H9 (cell line): ENCODE results near the gene CD3D. TPM values are rescaled to one million over a fixed set of nuclear protein-coding genes. Genes with fewer than 3 reads are reported as not detected.

Source experiments
- DNase-seq: peaks from one replicate; pipeline ENCODE4 v3.0.0-alpha.2; 2017
- H2AFZ ChIP-seq: one replicate; pipeline ENCODE4 v1.6.1; 2013; ENCODE audit warnings: mild to moderate bottlenecking, low read length, control low read depth, moderate library complexity
- H2AK5ac ChIP-seq: 2 replicates; pipeline ENCODE4 v1.6.1; 2013; ENCODE audit warnings: low read length, control low read depth, mixed read lengths; ENCODE audit not compliant: insufficient read length
- H2BK120ac ChIP-seq: one replicate; pipeline ENCODE4 v1.6.1; 2013; ENCODE audit warnings: low read depth, mild to moderate bottlenecking, low read length, control low read depth, inconsistent platforms; ENCODE audit not compliant: poor library complexity, severe bottlenecking
- H2BK12ac ChIP-seq: 2 replicates; pipeline ENCODE4 v1.6.1; 2013; ENCODE audit warnings: low read length, control low read depth, mixed read lengths, low read depth; ENCODE audit not compliant: insufficient read length
- H2BK15ac ChIP-seq: 2 replicates; pipeline ENCODE4 v1.6.1; 2013; ENCODE audit warnings: low read depth, low read length, control low read depth
- H2BK20ac ChIP-seq: one replicate; pipeline ENCODE4 v1.6.1; 2013; ENCODE audit warnings: low read depth, mild to moderate bottlenecking, low read length, control low read depth, inconsistent platforms; ENCODE audit not compliant: poor library complexity, severe bottlenecking
- H2BK5ac ChIP-seq: 2 replicates; pipeline ENCODE4 v1.6.1; 2013; ENCODE audit warnings: low read length, control low read depth, mixed read lengths; ENCODE audit not compliant: insufficient read length
- H3K14ac ChIP-seq: 2 replicates; pipeline ENCODE4 v1.6.1; 2013; ENCODE audit warnings: low read length, control low read depth; ENCODE audit not compliant: insufficient read depth
- H3K18ac ChIP-seq: 2 replicates; pipeline ENCODE4 v1.6.1; 2013; ENCODE audit warnings: low read depth, mild to moderate bottlenecking, mixed read lengths, low read length, control low read depth; ENCODE audit not compliant: insufficient read length
- H3K23ac ChIP-seq: 2 replicates; pipeline ENCODE4 v1.6.1; 2013; ENCODE audit warnings: low read length, control low read depth, mixed read lengths, low read depth; ENCODE audit not compliant: insufficient read length
- H3K23me2 ChIP-seq: 2 replicates; pipeline ENCODE4 v1.6.1; 2013; ENCODE audit warnings: low read depth, mild to moderate bottlenecking, mixed read lengths, low read length, control low read depth; ENCODE audit not compliant: insufficient read length, poor library complexity, severe bottlenecking
- H3K27ac ChIP-seq: 2 replicates; pipeline ENCODE4 v1.5.1; 2013; ENCODE audit warnings: low read length, control low read depth, mixed read lengths, low read depth; ENCODE audit not compliant: insufficient read length
- H3K27me3 ChIP-seq: 2 replicates; pipeline ENCODE4 v1.6.1; 2013; ENCODE audit warnings: low read length, control low read depth, inconsistent platforms; ENCODE audit not compliant: insufficient read depth
- H3K4ac ChIP-seq: 2 replicates; pipeline ENCODE4 v1.6.1; 2013; ENCODE audit warnings: low read depth, mild to moderate bottlenecking, control low read depth, inconsistent platforms, low read length, moderate library complexity
- H3K4me1 ChIP-seq: 2 replicates; pipeline ENCODE4 v1.6.1; 2013; ENCODE audit warnings: low read length, control low read depth, inconsistent platforms; ENCODE audit not compliant: insufficient read depth
- H3K4me2 ChIP-seq: 2 replicates; pipeline ENCODE4 v1.6.1; 2013; ENCODE audit warnings: low read length, control low read depth, mixed read lengths; ENCODE audit not compliant: insufficient read length, insufficient read depth
- H3K56ac ChIP-seq: 2 replicates; pipeline ENCODE4 v1.6.1; 2013; ENCODE audit warnings: low read depth, mild to moderate bottlenecking, mixed read lengths, low read length, control low read depth; ENCODE audit not compliant: insufficient read length
- H3K79me1 ChIP-seq: 2 replicates; pipeline ENCODE4 v1.6.1; 2013; ENCODE audit warnings: low read depth, mild to moderate bottlenecking, moderate library complexity, low read length, control low read depth, inconsistent platforms; ENCODE audit not compliant: insufficient read depth, poor library complexity, severe bottlenecking
- H3K79me2 ChIP-seq: 2 replicates; pipeline ENCODE4 v1.6.1; 2013; ENCODE audit warnings: low read length, control low read depth, inconsistent platforms; ENCODE audit not compliant: insufficient read depth
- H3K9ac ChIP-seq: 2 replicates; pipeline ENCODE4 v1.6.1; 2013; ENCODE audit warnings: low read length, control low read depth, mixed read lengths; ENCODE audit not compliant: insufficient read length; ENCODE audit errors: extremely low read depth
- H3K9me3 ChIP-seq: one replicate; pipeline ENCODE4 v1.6.1; 2013; ENCODE audit warnings: low read depth, low read length, inconsistent platforms; ENCODE audit not compliant: control insufficient read depth
- H3T11ph ChIP-seq: one replicate; pipeline ENCODE4 v1.6.1; 2013; ENCODE audit warnings: mild to moderate bottlenecking, low read length, control low read depth, inconsistent platforms
- H4K20me1 ChIP-seq: one replicate; pipeline ENCODE4 v1.6.1; 2013; ENCODE audit not compliant: control insufficient read depth, insufficient read length, insufficient read depth
- H4K5ac ChIP-seq: 2 replicates; pipeline ENCODE4 v1.6.1; 2013; ENCODE audit warnings: low read depth, mild to moderate bottlenecking, mixed read lengths, low read length, control low read depth; ENCODE audit not compliant: insufficient read length
- H4K8ac ChIP-seq: replicated peaks from 2 replicates; pipeline ENCODE4 v1.6.1; 2013; ENCODE audit warnings: low read length, control low read depth, mixed read lengths, low read depth; ENCODE audit not compliant: insufficient read length
- H4K91ac ChIP-seq: 2 replicates; pipeline ENCODE4 v1.6.1; 2013; ENCODE audit warnings: low read depth, mild to moderate bottlenecking, moderate library complexity, mixed read lengths, low read length, control low read depth; ENCODE audit not compliant: insufficient read length
- H3K27ac Mint-ChIP-seq, 3 experiments: 2 replicates in 2 of 3; 3 replicates in 1 of 3; pipeline ENCODE4 v1.8.0; 2020 to 2021; ENCODE audit warnings: mixed read lengths in 3 of 3, mild to moderate bottlenecking in 1 of 3, moderate library complexity in 1 of 3
- H3K27me3 Mint-ChIP-seq: 2 replicates; pipeline ENCODE4 v1.8.0; 2021; ENCODE audit warnings: low read depth, mild to moderate bottlenecking, moderate library complexity, mixed read lengths
- H3K36me3 Mint-ChIP-seq, 3 experiments: 2 replicates in 2 of 3; 3 replicates in 1 of 3; pipeline ENCODE4 v1.8.0; 2020 to 2021; ENCODE audit warnings: low read depth in 3 of 3, mixed read lengths in 3 of 3; ENCODE audit not compliant: insufficient read depth in 1 of 3
- H3K4me1 Mint-ChIP-seq, 2 experiments: 2 replicates each; pipeline ENCODE4 v1.8.0; 2020; ENCODE audit warnings: mixed read lengths in 2 of 2
- H3K4me3 Mint-ChIP-seq, 2 experiments: 2 replicates in 1 of 2; 3 replicates in 1 of 2; pipeline ENCODE4 v1.8.0; 2020 to 2021; ENCODE audit warnings: mild to moderate bottlenecking in 2 of 2, mixed read lengths in 2 of 2, moderate library complexity in 1 of 2
- H3K9me3 Mint-ChIP-seq, 2 experiments: 2 replicates in 1 of 2; 3 replicates in 1 of 2; pipeline ENCODE4 v1.8.0; 2020; ENCODE audit warnings: mild to moderate bottlenecking in 2 of 2, mixed read lengths in 2 of 2, moderate library complexity in 1 of 2
- WGBS: extraction: QIAGEN DNeasy Blood & Tissue Kit; methylation state at CpG from one replicate; pipeline ENCODE4 v1.1.7; 2013; ENCODE audit warnings: missing lambda C conversion rate, low lambda C conversion rate, mixed read lengths; ENCODE audit not compliant: insufficient read length; ENCODE audit errors: extremely low coverage; 5-methylcytosine and 5-hydroxymethylcytosine counted together
- total RNA-seq: library from RNA; stranded (reverse); gene quantifications from 2 replicates; pipeline ENCODE4 v1.2.1, GENCODE V29; 2021
- TF ChIP-seq, protein P1 (sequence below): fragments of 200-600 bp; sonication (generic); conservative IDR thresholded peaks from 3 replicates; pipeline ENCODE4 v1.8.0; 2021; ENCODE audit warnings: antibody characterized with exemption, mild to moderate bottlenecking

CD3D gene
- total RNA-seq, 1 experiment from 2014 or later: not detected

DNA sequence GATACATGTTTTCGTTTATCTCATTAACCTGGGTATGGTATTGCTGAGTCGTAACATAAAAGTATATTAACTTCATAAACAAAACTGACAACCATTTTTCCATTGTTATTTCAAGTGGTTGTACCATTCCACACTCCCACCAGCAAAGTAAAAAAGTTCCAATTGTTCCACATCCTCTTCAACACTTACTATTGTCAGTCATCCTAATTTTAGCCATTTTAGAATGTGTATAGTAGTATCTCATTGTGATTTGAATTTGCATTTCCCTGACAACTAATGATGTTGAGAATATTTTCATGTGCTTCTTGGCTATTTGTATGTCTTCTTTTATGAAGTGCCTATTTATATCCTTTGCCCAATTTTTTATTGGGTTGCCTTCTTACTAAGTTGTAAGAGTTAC is 48.5 kb downstream of the CD3D start:
- Histone ChIP-seq H3K56ac (no peak overlapping the region), H3K27ac (no peak overlapping the region), H4K8ac (no peak overlapping the region), H4K20me1 (no peaks in the 10 kb centered on the region), H4K91ac (no peak overlapping the region), H3K79me1 (no peaks in the 10 kb centered on the region), H4K5ac (no peak overlapping the region), H3K9me3 (no peaks in the 10 kb centered on the region), H2BK12ac (no peak overlapping the region), H2BK15ac (no peak overlapping the region), H3K79me2 (no peaks in the 10 kb centered on the region), H3K9ac (no peak overlapping the region), H3T11ph (no peak overlapping the region), H3K23me2 (no peaks in the 10 kb centered on the region), H3K27me3 (no peaks in the 10 kb centered on the region), H2BK5ac (no peak overlapping the region), H3K23ac (no peak overlapping the region), H3K4me2 (no peak overlapping the region), H2BK120ac (no peak overlapping the region), H2AK5ac (no peak overlapping the region), H3K18ac (no peak overlapping the region), H3K4ac (no peak overlapping the region), H3K14ac (no peak overlapping the region), H3K4me1 (no peaks in the 10 kb centered on the region), H2AFZ (no peak overlapping the region), H2BK20ac (no peak overlapping the region)
- TF ChIP-seq, protein P1, sequence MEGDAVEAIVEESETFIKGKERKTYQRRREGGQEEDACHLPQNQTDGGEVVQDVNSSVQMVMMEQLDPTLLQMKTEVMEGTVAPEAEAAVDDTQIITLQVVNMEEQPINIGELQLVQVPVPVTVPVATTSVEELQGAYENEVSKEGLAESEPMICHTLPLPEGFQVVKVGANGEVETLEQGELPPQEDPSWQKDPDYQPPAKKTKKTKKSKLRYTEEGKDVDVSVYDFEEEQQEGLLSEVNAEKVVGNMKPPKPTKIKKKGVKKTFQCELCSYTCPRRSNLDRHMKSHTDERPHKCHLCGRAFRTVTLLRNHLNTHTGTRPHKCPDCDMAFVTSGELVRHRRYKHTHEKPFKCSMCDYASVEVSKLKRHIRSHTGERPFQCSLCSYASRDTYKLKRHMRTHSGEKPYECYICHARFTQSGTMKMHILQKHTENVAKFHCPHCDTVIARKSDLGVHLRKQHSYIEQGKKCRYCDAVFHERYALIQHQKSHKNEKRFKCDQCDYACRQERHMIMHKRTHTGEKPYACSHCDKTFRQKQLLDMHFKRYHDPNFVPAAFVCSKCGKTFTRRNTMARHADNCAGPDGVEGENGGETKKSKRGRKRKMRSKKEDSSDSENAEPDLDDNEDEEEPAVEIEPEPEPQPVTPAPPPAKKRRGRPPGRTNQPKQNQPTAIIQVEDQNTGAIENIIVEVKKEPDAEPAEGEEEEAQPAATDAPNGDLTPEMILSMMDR: no peak
- H3K27ac Mint-ChIP-seq: no peak overlapping the region
- no peak overlapping the region for H3K4me3 Mint-ChIP-seq
- no CpG with 5 or more reads among the region's 2 CpGs for WGBS
- no peak for DNase-seq
- peaks cover 23% of the 10 kb centered on the region for H3K27me3 Mint-ChIP-seq
- H3K9me3 Mint-ChIP-seq: no peaks in the 10 kb centered on the region
- no peaks in the 10 kb centered on the region for H3K36me3 Mint-ChIP-seq
- H3K4me1 Mint-ChIP-seq: peaks cover 4% of the 10 kb centered on the region in 2 experiments; a peak in 3 of 4 replicates
